T-helper 22 cell (primary cell): ENCODE data around the gene GABRB1.

Experiments used
- DNase-seq: peaks from one replicate; pipeline ENCODE4 v3.0.0-alpha.2; 2020; ENCODE audit warnings: low read depth

GABRB1 gene

GRCh38 chr4:47471064-47471463, 439.7 kb downstream of the GABRB1 start:
- DNase-seq: no peak

GRCh38 chr4:47471591-47471990, 440.2 kb downstream of the GABRB1 start:
- no peak for DNase-seq

DNA sequence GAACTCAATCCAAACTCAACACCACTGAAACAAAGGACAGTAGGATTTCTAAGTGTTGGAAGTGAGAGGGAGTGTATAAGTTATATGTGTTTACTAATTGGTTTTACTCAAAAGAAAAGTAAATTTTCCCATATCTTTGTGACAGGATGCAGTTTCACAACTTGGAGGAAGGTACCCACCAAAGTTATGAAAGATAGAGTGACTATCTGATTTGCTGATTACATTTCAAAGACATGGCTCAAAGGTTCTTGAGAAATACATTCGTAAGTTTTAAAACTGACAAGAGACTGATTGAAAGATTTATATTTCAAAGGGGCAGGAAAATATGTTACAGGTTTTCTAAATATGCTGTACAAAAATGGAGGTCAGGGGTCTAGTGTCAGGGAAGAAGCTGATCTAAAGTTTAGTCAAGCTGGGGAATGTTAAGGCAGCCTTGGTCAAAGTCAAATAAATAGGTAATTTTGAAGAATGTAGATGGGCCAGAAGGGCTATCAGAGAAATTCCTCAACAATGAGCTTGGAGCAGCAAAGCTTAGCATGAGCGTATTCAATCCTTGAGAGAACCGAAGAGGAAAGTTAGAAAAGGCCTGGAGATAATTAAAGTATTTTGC, 441.9 kb downstream of the GABRB1 start:
- DNase-seq: no peak

- no peak for DNase-seq
These were observed 443.4 kb downstream of the GABRB1 start for GRCh38 chr4:47474799-47475198.

DNA sequence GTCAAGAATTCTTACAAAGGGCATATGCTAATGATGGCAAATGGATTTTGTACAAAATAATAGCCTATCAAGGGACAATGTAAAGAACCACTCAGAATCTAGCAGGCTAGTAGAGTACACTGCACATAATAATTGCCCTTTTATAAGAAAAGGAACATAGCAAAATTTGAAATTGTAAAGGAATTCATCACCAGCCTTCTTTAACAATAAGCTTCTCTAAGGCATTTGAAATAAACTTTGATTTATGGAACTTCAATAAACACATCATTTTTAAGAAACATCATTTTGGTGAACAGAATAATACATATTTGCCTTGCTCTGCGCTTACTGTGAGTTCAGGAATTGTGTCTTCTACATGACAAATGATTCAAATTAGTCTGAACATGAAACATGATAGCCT, 444.0 kb downstream of the GABRB1 start:
- DNase-seq: no peak
